Effector CD8-positive, alpha-beta T cell (primary cell): ENCODE data around the gene TMEM87B.

Source experiments
- DNase-seq: peaks from one replicate; lab custom pipeline; 2025; lab: John Stamatoyannopoulos, UW

TMEM87B gene

GRCh38 chr2:112150851-112151250 is 95.8 kb downstream of the TMEM87B start:
- no peak for DNase-seq

- no peak for DNase-seq
Observed at GRCh38 chr2:112151271-112151670, 96.2 kb downstream of the TMEM87B start.

- DNase-seq: no peak
Observed at GRCh38 chr2:112151701-112152440, 96.8 kb downstream of the TMEM87B start.

GRCh38 chr2:112152476-112153178 is 97.6 kb downstream of the TMEM87B start:
- DNase-seq: no peak

- no peak for DNase-seq
Observed at GRCh38 chr2:112153179-112153490, 98.1 kb downstream of the TMEM87B start.

- DNase-seq: no peak
Observed at GRCh38 chr2:112153501-112153900, 98.4 kb downstream of the TMEM87B start.

GRCh38 chr2:112154246-112155117 is 99.4 kb downstream of the TMEM87B start:
- DNase-seq: no peak

GRCh38 chr2:112155331-112156151 is 100.5 kb downstream of the TMEM87B start:
- no peak for DNase-seq

GRCh38 chr2:112156152-112156986 is 101.3 kb downstream of the TMEM87B start:
- DNase-seq: no peak

GRCh38 chr2:112157472-112157871 is 102.4 kb downstream of the TMEM87B start:
- no peak for DNase-seq

- no peak for DNase-seq
Observed at GRCh38 chr2:112159454-112159921, 104.4 kb downstream of the TMEM87B start.

GRCh38 chr2:112160283-112161250 is 105.5 kb downstream of the TMEM87B start:
- DNase-seq: no peak

- DNase-seq: no peak
Observed at GRCh38 chr2:112161431-112162145, 106.5 kb downstream of the TMEM87B start.

- DNase-seq: no peak
Observed at GRCh38 chr2:112162341-112162740, 107.3 kb downstream of the TMEM87B start.

- no peak for DNase-seq
Observed at GRCh38 chr2:112162956-112163355, 107.9 kb downstream of the TMEM87B start.

GRCh38 chr2:112163541-112163981 is 108.5 kb downstream of the TMEM87B start:
- no peak for DNase-seq

- no peak for DNase-seq
Observed at GRCh38 chr2:112164876-112165275, 109.8 kb downstream of the TMEM87B start.

GRCh38 chr2:112165296-112165695 is 110.2 kb downstream of the TMEM87B start:
- DNase-seq: no peak
